T47D (cell line): ENCODE data around the gene TULP4.

Experiments used
- DNase-seq, 2 experiments: peaks; one replicate each; pipeline versions ENCODE4 v3.0.0 to v3.0.0-alpha.2; 2011 to 2012; ENCODE audit warnings: low read depth in 1 of 2, low spot score in 1 of 2
- JUND ChIP-seq: IDR thresholded peaks from 2 replicates; pipeline ENCODE4 v1.6.1; 2012; ENCODE audit warnings: low read depth
- in situ Hi-C: cut with HindIII; loops from 2 replicates; pipeline ENCODE4 v1.10.0; 2016; ENCODE audit warnings: low sequenced_read_pairs, low pct_unique_long_range_greater_than_20kb

Gene TULP4

DNA sequence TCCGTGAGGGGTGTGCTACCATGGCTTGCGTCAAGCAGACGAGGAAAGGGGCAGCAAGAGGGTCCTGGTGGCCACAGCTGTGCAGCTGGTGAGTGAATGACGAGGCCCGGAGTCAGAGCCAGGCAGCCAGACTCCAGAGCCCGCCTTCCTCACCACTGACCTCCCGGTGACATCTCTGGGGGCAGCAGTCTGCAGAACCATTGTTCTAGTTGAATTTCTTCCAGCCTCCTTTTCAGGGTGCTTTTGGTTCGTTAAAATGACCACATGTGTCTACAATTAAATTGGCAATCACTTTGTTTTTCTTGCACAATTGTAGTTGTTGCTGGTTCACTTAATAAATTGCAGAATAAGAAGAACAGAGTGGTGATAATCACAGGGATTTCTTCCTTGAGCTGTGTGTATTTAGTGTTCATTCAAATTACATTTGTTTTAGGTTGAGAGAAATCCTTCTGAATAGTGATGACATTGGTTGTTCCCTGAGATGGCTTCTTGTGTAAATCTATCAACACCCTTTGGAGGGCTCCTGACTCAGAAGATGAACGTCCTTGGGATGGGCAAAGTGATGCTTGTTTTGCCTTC, 96.4 kb downstream of the TULP4 start:
- TF ChIP-seq JUND: no peak
- in situ Hi-C loops: no loop called here
- no peak for DNase-seq

DNA sequence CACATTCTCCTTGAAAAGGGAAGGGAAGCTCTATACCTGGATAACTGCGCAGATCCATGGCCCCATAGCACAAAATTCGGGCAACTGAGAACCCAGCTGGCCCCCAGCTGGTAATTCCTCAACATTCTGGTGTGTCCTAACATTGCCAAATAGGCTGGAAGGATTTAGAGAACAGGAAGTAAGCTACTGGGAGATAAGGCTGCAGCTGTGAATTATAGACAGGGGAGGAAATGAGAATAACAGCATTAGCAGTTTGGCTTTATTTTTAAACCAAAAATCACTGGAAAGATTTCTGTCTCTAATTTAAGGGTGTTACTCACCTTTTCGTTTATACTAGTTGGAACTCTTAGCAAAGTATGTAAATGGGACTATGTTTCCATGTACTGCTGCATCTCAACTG, 97.2 kb downstream of the TULP4 start:
- in situ Hi-C loops: no loop called here
- TF ChIP-seq JUND: no peak
- no peak for DNase-seq

DNA sequence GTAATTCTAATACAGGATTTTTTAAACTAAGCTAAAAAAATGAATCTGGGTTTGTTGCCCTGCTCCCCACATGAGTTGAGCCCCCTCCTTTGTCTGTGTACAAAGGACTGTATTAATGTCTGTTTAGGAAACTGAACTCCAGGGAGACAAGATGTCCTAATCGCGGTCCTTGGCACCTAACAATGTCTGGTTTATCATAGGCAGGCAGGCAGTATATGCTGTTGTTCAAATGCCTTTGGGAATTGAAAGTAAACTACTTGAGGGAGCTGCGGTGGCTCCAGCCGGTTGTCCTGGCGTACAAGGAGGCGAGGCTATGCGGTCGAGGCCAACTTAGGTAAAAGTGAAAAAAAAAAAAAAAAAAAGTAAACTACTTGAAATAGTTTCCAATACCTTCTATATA, 98.5 kb downstream of the TULP4 start:
- in situ Hi-C loops: no loop called here
- no peak for TF ChIP-seq JUND
- DNase-seq: no peak

DNA sequence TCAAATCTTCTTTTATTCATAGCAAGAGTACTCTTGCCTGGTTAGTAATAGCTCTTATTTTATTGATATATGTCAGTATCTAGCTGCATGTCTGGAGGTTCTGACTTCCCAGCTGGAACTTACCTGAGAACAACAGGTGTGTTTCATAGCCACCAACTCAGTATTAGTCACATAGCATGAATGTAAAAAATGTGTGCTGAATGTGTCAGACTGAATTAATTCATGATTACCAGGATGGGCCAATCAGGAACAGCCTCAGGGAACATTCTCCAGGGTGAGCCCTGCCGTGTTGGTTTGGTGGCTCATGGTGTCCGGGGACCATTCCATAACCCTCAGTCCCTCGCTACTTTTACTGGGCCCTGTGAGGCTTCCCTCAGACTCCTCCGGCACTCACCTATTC, 99.7 kb downstream of the TULP4 start:
- DNase-seq: peak; percentile 11 to 38
- in situ Hi-C loops: no loop called here
- TF ChIP-seq JUND: no peak

DNA sequence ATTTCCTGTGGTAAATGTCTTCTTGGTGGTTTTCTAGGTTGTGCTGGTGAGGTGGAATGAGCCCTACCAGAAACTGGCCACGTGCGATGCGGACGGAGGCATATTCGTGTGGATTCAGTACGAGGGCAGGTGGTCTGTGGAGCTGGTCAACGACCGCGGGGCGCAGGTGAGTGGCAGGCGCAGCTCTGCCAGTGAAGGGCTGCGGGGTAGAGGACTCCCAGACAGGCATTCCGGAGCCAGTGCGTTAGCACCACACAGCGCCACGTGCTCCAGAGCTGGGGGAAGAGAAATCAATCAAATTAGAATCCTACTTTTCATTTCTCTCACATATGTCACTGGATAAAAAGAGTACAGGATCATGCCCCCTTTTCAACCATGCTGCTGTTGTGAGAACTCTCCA, 100.8 kb downstream of the TULP4 start:
- in situ Hi-C loops: no loop called here
- DNase-seq: no peak
- TF ChIP-seq JUND: no peak

DNA sequence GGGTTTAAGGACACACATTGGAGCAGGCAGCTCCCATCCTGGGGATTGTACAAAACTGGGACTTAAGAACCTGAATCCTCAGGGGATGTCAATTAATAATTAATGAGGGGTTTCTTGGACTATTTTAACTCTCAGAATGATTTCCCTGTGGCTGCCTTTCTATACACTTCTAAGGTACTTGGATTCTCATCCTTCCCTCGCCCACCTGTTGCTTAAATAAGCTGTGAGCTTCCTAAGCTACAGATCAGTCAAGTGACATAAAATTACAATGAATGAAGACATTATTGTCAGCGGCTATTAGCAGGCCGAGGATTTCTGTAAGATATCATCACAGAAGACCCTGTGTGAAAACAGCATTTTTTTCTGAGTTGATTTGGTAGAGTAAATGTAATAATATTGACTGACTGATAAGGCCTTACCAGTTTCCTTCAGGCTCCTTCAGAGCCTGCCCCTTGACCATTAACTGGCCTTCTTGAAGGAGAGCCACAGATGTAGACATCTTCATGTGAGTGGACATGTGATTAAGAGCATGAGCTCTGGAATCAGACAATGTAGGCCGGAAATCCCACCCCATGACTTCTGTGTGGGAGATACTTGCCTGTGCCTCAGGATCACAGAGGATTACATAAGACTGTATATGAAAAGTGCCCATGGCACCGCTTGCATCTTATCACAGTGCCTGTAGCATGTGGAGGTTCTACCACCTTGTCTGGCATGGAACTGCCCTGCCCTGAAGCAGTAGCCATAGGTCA, 101.7 kb downstream of the TULP4 start:
- in situ Hi-C loops: no loop called here
- DNase-seq: no peak
- no peak for TF ChIP-seq JUND

DNA sequence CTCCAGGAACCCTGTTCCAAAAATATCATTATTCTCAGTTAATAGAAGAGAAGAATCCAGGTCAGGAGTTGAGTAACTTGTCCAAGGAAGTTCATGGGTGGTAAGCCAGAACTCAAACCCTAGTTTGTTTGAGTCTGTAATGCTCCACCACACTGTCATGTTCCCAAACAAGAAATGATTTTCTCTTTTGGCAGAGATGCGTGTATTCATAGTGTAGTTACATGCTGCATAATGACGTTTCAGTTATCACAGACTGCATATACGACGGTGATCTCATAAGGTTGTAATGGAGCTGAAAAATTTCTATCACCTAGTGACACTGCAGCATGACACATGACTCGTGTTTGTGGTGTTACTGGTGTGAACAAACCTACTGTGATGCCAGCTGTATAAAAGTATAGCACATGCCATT, 102.6 kb downstream of the TULP4 start:
- no peak for TF ChIP-seq JUND
- in situ Hi-C loops: no loop called here
- no peak for DNase-seq

DNA sequence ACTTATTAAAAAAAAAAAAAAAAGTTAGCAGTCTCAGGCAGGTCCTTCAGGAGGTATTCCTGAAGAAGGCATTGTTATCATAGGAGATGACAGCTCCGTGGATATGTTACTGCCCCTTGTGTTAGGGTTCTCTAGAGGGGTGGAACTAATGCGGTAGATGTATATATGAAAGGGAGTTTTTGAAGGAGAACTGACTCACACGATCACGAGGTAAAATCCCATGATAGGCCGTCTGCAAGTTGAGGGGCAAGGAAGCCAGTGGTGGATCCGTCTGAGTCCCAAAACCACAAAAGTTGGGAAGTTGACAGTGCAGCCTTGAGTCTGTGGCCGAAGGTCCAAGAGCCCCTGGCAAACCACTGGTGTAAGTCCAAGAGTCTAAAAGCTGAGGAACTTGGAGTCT, 103.4 kb downstream of the TULP4 start:
- no peak for DNase-seq
- in situ Hi-C loops: no loop called here
- no peak for TF ChIP-seq JUND

DNA sequence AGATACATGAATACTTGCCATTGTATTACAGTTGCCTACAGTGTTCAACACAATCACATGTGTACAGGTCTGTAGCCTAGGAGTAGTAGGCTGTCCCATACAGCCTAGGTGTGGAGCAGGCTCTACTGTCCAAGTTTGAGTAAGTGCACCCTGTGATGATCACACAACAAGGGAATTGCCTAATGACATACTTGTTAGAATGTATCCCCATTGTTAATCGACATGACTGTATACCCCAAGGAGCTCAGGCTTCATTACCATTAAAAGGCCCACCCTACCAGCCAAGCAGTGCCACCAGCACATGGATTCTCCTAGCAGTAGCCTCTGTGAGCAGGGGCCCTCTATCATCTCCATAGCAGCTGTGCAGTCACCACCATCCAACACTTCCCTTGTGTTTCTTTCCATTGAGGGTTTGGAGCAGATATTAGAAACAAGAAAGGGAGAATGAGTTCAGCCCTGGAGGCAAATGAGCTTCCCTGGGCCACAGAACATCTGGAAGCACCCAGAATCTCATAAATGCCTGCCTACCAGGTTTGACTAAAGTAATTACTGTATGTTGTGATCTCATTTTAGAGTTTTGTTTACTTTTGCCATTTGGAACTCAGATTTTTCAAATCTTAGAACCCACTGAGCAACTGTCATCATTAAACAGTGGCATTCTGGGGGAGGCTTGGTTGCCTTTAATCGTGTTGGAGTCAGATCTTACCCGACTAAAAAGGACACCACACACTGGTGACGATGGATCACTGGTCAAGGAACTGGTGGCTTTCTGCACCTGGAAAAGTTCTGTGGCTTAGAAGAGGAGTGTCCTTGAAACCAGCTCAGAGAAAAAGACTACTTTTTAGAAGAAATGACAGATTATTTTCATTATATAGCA, 104.9 kb downstream of the TULP4 start:
- no peak for DNase-seq
- in situ Hi-C loops: no loop called here
- TF ChIP-seq JUND: no peak

DNA sequence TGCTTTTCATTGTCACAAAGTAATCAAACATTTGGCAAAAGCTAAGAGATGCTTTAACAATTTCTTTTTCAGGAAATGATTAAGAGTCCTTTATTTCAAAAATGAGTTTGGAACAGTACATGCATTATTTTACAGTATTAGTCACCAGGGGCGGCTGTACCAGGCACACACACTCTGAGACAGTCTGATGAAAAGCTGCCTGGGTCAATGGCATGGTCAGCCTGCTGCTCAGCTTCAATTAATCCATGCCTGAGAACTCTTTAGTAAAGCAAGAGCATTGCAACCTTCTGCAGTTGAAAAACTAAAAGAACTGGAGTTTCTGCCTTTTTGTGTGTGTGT, 105.5 kb downstream of the TULP4 start:
- DNase-seq: no peak
- no peak for TF ChIP-seq JUND
- in situ Hi-C loops: no loop called here

DNA sequence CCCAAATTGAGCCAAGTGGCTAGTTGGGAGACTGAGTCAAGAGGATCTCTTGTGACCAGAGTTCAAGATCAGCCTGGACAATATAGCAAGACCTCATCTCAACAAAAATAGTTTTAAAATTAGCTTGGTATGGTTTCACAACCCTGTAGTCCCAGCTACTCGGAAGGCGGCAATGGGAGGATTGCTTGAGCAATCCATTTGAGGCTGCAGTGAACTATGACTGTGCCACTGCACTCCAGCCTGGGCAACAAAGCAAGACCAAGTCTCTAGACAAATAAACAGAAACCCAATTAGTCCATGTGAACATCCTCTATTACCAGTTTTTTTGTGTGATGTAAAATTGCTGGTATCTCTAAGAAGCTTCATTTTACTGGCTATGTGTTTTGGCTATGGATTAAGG, 106.2 kb downstream of the TULP4 start:
- TF ChIP-seq JUND: no peak
- no peak for DNase-seq
- in situ Hi-C loops: no loop called here

DNA sequence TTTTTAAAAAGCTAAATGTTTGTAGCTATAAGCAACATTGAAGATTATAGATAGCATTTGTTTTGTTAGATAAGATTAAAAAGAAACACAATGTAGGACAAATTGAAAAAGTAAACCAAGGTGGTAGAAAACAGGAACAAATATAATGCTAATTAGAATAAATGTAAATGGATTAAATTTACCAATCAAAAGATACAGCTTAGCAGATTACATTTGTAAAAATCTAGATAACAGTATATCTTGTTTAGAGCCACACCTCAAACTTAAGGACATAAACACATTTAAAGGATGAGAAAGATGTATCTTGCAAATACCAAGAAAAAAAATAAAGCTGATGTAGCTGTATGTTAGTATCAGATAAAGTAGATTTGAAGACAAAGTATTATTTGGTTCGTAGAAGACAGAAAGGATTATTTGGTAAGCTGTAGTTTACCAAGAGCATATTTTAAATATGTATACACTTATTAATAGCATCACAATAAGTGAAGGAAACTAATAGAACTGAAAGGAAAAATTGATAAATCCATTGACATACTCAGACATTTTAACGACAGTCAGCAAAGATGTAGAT, 107.2 kb downstream of the TULP4 start:
- in situ Hi-C loops: no loop called here
- DNase-seq: no peak
- TF ChIP-seq JUND: no peak

DNA sequence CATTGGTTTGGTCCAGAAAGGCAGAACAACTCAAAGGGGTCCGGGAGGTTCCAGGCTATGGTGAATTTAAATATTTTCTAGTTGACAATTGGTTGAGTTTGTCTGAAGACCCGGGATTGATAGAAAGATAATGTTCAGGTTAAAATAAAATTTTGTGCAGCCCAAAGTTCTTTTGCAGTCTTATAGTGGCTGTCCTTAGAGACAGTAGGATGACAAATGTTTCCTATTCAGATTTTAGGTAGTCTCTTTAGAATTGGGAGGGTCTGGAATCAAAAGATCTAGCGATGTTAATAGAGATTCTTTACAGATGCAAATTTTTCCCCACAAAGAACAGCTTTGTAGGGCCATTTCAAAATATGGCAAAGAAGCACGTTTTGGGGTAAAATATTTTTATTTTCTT, 109.1 kb downstream of the TULP4 start:
- in situ Hi-C loops: no loop called here
- no peak for DNase-seq
- no peak for TF ChIP-seq JUND
